Limb (tissue), 2 donors: ENCODE data around the gene CLEC16A.
A peak's percentile ranks its signal among the peaks of the same experiment; 100 is the strongest.

Experiments
- DNase-seq, 2 donors: peaks; one replicate each; pipeline ENCODE4 v3.0.0-alpha.2; 2016; ENCODE audit errors: extremely low spot score in 2 of 2

The CLEC16A gene

DNA sequence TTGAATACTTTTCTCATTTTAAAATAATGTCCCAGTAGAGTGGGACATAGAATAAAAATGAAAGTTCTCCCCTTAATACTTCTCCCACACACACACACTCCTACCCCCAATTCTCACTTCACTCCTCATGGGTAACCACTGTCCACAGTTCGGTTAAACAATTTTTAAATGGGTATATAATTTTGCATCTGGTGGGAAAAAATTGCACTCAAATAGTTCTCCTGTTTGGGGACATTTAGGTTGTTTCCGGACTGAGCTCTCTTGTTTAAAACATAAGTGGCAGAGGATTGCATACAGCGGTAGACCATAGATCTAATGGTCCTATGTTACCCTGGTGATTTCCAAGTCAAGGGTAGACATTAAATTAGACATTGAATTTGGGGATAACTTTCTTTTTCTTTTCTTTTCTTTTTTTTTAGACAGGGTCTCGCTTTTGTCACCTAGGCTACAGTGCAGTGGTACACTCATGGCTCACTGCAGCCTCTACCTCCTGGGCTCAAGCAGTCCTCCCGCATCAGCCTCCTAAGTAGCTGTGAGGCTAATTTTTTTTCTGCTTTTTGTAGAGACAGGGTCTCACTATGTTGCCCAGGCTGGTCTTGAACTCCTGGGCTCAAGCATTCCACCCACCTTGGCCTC is 173.3 kb downstream of the CLEC16A start:
- no peak for DNase-seq

DNA sequence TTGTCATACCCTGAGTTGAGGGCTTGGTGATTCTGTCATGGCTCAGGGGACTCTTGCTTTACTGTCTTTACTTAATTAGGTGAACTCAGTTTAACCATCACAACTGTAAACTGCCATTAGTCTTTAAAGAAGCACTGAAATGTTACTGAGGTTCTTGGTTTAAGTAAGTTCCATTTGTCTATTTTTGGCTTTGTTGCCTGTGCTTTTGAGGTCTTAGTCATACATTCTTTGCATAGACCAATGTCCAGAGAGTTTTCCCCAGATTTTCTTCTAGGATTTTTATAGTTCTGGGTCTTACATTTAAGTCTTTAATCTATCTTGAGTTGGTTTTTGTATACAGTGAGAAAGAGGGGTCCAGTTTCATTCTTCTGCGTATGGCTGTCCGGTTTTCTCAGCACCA is 174.1 kb downstream of the CLEC16A start:
- DNase-seq, result no peak

DNA sequence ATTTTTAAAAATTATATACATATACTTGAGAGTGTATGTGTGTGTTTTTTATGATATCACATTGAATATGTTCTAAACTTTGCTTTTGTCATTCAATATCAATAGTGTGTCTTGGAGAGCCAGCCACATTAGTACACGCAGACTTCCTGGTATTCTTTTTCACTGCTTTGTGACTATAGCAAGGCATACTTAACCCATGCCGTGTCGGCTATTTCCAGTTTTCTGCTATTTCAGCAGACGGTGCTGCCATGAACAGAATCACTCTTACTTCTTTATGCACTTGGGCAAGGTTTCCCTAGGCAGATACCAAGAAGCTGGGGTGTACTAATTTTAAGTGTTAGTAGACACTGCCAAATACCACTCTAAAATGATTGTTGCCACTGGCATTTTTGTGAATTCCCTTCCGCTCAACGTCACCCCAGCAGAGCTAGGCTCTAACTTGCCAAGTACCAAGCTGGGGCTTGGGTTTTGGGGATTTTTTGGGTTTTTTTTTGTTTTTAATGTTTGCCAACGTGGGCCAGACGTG is 176.8 kb downstream of the CLEC16A start:
- DNase-seq, result no peak

GRCh38 chr16:11121914-11122692 is 177.7 kb downstream of the CLEC16A start:
- no peak for DNase-seq

DNA sequence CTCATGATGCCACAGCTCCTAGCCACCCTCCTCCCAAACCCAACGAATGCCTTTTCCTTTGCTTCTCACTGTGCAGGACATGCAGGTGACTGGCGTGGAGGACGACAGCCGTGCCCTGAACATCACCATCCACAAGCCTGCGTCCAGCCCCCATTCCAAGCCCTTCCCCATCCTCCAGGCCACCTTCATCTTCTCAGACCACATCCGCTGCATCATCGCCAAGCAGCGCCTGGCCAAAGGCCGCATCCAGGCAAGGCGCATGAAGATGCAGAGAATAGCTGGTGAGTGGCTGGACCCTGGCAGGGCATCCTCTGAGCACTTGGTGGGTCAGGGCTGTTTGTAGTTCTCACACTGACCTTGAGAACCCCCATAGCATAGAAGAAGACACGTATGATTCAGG is 179.3 kb downstream of the CLEC16A start:
- no peak for DNase-seq

- no peak for DNase-seq
Measured at GRCh38 chr16:11125936-11126335, 181.6 kb downstream of the CLEC16A start.

DNA sequence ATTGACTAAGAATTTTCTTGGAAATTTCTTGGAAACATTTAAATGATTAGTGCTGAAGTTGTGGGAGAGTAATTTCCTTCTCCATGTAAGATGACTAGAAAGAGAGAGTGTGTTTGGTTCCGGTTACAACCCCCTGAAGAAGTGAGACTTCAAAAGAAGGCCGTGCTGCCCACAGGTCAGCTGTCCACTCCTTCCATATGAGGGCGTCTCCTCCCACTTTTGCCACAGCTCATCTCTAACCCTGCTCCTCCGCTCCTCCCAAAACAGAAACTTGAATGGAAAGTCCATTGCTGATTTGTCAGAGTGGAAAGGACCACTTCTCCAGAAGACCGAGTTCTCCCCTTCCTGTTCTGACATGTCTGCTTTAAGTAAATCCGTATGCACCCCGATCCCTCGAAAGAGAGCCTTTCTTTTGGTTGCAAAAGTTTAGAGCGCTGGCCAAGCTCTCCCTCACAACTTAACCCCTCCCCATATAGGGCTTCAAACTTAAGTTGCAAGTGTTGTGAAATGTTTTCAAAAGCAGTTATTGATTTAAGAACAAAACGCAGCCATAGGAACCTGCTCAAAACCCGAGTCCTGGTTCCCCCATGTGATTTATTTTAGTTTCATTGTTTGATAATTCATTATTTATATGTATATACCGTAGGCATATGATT is 182.2 kb downstream of the CLEC16A start:
- no peak for DNase-seq

GRCh38 chr16:11127610-11128195 is 183.3 kb downstream of the CLEC16A start:
- DNase-seq, result no peak

DNA sequence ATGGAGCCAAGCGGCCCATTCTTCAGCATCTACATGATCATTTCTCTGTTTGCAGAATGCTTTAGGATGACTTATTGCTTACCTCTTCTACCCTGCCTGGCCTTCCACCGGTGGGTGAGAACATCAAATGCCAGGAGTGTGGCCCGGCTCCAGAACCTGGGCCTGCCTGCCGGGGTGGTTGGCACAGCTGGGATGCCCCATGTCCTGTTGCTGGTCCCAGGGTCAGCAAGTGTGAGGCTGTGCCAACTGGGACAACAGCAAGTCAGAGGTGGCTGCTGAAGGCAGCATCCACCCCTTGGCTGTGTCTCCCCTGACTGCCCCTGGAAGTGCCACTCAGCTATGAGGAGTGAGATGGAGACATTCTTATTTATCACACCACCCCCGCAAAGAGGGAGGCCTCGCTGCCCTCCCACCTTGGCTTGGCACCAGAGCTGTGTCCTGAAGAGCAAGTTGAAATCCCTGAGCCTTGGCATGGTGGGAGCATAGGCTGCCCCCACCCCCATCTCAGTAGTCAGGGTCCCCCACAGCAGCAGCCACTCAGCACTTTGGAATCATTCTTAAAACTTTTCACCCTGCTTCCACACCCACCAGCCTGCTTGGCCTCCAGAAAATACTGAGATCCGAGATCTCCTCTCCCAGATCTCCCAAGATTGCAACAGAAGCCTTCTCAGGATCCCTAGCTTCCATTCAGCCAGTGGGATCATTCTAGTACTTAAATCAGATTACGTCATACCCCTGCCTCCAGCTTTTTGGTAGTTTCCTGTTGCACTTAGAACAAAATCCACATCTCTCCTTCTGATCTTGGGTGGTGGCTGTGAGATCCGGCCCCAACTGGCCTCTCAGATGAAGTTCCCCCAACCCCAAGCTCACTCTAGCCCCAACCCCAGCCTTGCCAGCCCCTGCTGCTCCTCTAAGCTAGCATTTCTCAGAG is 184.1 kb downstream of the CLEC16A start:
- DNase-seq, result peak in 1 of 2 donors; percentile 61

GRCh38 chr16:11129378-11129781 is 185.0 kb downstream of the CLEC16A start:
- DNase-seq, result peak in 1 of 2 donors; percentile 73

DNA sequence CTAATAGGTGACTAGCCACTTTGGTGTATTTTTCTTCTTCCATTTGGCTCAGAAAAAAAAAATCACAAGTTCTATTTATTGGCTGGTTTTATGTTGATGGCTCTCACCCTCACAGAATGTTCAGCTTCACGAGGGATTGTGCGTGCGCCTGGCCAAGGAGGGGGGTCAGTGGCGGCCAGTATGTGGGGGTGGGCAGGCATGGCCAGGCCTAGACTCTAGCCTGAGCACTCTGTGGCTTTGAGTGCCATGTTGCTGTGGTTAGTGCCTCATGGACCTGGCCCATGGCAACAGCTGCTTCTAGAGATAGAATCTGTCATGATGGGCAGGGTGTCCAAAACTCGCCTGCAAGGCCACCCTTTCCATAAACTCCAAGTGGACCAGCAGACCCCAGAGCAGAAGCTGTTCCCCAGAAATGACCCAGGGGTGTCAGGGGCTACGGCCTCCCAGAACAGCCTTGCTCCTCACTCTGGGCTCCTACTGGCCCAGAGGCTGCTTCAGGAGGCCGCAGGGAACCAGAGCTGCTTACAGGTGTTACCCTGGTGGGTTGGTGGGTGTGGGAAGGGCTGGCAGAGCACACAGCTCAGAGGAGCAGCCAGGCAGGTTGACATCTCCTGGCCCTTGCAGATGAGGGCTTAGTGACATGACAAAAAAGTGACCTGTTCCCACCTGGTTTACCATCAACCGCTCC is 186.8 kb downstream of the CLEC16A start:
- DNase-seq, result no peak

DNA sequence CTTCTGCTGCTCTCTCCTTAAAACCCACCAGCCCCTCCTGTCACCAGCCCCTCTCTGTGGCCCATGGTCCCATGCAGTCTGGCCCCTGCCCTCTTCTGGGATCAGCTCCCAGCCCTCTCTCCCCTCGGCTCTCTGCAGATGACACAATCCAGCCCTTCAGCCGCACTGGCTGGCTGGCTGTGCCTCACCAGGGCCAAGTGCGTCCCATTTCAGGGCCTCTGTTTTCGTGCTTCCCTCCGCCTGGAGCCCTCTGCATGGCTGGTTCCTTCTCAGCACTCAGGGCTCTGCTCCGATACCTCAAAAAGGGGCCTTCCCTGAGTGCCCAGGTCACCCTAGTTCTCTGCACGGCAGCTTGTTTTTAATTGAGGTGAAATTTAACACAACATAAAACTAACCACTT is 187.3 kb downstream of the CLEC16A start:
- no peak for DNase-seq

DNA sequence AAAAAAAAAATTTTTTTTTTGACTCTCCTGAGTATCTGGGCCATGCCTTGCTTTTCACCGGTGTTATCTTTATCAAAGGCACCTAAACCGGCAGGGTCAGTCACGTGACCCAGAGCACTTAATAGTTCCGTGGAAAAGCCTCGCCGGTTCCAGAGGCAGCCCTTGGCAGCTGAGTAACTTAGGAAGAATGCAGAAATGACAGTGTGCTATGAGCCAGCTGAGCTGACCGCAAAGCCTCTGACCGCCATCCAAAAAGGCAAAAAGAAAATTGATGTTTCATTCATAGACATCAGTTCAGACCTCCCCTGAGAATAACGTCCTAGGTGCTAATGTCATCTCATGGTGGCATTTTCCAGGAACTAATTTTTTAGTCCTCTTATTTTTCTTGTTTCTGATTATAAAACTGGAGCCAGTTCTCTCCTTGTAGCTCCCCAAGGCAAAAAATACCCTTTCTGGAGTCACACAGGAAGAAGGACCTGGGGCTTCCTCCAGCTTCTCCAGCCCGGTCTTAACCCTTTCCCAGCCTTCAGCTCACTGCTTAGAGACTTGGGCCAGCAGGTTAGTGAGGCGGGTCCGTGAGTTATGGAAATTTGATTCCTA is 189.1 kb downstream of the CLEC16A start:
- peak in 1 of 2 donors; percentile 60 for DNase-seq

DNA sequence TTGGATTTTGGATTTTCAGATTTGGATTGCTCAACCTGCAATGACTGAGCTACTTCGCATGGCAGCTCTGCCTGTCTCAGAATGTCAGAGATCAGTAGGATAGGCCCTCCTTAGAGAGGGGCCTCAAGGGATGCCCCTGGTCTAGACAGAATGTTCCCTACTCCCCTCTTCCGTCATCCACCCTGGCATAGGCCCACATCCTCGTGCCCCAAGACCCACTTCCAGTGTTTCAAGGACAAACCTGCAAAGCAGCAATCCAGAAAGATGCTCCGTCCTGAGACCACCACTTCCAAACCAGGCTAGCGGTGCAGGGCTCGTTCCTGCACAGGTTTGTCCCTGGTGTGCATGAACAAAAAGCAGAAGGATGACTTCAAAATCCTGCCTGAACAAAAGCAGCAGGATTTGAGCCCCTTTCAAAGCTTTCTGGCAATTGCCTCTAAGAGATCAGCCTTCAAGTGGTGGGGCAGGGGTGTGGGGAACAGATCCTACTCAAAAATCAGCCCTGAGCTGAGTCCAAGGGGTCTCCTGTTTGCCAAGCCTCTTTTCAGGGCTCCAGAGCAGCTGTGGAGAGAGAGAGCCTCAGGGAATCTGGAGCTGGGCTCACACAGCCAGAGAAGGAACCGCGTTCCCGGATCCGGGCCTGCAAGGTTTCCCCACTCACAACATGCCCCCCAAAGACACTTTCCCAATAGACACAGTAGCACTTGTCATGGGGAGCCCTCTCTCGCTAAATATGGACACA is 190.5 kb downstream of the CLEC16A start:
- DNase-seq, result no peak

DNA sequence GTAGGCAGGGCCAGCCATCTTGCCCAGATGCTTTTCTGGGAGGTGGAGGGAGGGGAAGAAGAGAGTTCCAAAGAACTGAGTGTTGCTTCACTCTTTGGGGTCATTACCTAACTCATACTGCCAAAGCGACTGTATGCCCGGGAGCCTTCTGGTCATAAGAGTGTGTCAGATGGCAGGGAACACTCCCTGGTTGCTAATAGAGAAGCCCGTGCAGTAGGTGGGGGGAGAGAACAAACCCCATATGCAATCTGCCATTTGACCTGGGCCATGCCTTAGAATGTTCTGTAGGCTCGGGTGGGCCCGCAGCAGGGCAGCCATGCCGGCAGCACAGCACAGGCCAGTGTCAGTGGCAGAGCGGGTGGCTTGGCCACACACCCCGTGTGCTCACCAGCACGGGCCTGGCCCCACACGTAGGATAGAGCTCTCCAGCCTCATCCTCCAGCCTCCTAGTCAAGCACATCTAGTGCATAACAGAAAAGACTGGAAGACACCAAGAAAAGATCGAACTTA is 191.2 kb downstream of the CLEC16A start:
- DNase-seq, result no peak

DNA sequence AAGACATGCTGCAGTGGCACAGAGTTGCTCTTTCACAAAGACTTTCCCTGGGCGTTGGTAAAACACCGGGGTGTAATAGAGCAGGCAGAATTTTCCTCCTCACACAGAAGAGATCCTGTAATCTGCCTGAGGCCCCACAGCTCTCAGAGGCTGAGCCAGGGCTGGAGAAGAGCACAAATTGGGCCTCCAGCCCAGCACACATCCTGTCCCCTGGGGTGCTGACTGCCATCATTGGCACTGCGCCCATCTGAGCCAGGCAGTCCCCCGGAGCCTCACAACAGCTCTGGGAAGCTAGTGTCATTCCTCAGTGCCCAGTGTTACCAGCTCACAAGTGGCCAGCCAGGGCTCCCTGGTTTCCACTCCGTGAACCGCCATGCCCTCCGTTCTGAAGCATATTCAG is 192.2 kb downstream of the CLEC16A start:
- DNase-seq, result no peak

DNA sequence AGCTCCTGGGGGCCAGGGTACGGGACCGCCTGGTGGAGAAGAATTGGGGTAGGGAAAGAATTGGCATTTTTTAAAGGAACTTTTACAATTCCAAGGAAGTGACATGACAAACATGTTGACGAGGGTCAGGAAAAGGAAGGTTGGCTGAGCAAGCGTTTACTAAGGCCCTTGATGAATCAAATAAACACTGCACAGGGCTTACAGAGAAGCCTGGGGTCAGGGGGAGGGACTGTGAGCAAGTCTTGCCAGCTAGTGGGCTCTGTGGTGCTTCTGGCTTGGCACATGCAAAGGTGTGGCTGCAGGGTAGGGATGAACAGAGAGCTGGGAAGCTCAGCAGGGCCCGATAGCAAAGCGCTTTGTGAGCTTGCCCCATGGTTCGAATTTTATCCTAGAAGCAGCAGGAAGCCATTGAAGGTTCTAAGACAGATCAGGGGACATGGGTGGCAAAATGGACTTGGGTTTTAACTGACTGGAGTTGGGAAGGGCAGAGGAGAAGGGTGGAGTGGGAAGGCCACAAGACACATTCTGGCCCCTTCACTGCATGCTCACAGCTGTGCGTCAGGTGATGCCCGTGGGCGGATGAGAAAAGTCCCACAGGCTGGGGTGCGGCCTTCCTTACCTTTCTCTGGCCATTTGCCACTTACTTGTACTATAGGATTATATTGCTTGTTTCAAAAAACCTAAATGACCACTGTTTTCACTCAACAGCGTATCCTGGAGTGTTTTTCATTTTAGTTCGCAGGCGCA is 193.8 kb downstream of the CLEC16A start:
- no peak for DNase-seq

- no peak for DNase-seq
Measured at GRCh38 chr16:11138769-11139325, 194.5 kb downstream of the CLEC16A start.
